Right lobe of liver (tissue), 4 donors: ENCODE results near the gene ZNF584.

Source experiments
- CTCF ChIP-seq, 4 donors: fragments of 200-600 bp in 3 of 4; fragments of 450-650 bp in 1 of 4; IDR thresholded peaks; one replicate each; pipeline versions ENCODE4 v1.5.1 to v1.8.0; 2016 to 2022; ENCODE audit warnings: antibody characterized with exemption in 4 of 4, mild to moderate bottlenecking in 2 of 4
- POLR2A ChIP-seq: fragments of 450-650 bp; IDR thresholded peaks from one replicate; pipeline ENCODE4 v1.6.1; 2017; ENCODE audit warnings: antibody characterized with exemption, mild to moderate bottlenecking
- donor health status: DM: no; HTN: no; CAD: no.
- donor health status: DM: no; HTN: no; CAD: no.
- donor health status: DM: no; HTN: yes; CAD: no.

- TF ChIP-seq POLR2A, result peak; percentile 47
- TF ChIP-seq CTCF (IDR thresholded peaks at IDR 0.05), result peak in 1 of 4 donors; percentile 19
These were observed 58.5 kb downstream of the ZNF584 start, which contains the start of gene ZNF324 for GRCh38 chr19:58466760-58467589.
